Testis (tissue), 3 donors: ENCODE data around the gene SPTBN4. TPM values are rescaled to one million over a fixed set of nuclear protein-coding genes. Genes with fewer than 3 reads are reported as not detected.
A peak's percentile ranks its signal among the peaks of the same experiment; 100 is the strongest.

Source experiments
- DNase-seq: peaks from one replicate; pipeline ENCODE4 v3.0.0-alpha.2; 2019
- H3K27ac ChIP-seq, 2 donors: fragments of 200-600 bp; sonication (generic); one replicate each; pipeline ENCODE4 v1.5.1; 2019
- H3K27me3 ChIP-seq: fragments of 200-600 bp; sonication (generic); one replicate; pipeline ENCODE4 v1.5.1; 2019
- H3K36me3 ChIP-seq: fragments of 200-600 bp; sonication (generic); one replicate; pipeline ENCODE4 v1.5.1; 2017; ENCODE audit warnings: low read depth; ENCODE audit errors: missing control alignments
- H3K4me1 ChIP-seq: fragments of 200-600 bp; sonication (generic); one replicate; pipeline ENCODE4 v1.5.1; 2019
- H3K4me3 ChIP-seq, 2 donors: fragments of 200-600 bp; sonication (generic); one replicate each; pipeline ENCODE4 v1.5.1; 2017 to 2019
- H3K9me3 ChIP-seq: fragments of 200-600 bp; sonication (generic); one replicate; pipeline ENCODE4 v1.5.1; 2017
- POLR2A ChIP-seq: fragments of 450-650 bp; IDR thresholded peaks from one replicate; pipeline ENCODE4 v1.6.1; 2017; ENCODE audit warnings: antibody characterized with exemption, mild to moderate bottlenecking, moderate library complexity
- WGBS, 2 donors: methylation state at CpG; one replicate each; pipeline ENCODE4 v1.1.5; 2018; 5-methylcytosine and 5-hydroxymethylcytosine counted together
- intact Hi-C: fragments of 100-400 bp; cut with DNase I; formaldehyde crosslinking; loops from one replicate; pipeline ENCODE4 v1.15.1; 2023; ENCODE audit warnings: low total_unique reads
- polyA plus RNA-seq: library from polyadenylated mRNA; stranded (reverse); fragments of 350-450 nt; fragmentation: Illumina TruSeq; extraction: RNeasy Lipid Tissue Mini Kit (QIAGEN cat#74804); gene quantifications from one replicate; pipeline ENCODE4 v1.2.3, GENCODE V29; 2014; ENCODE audit warnings: low read depth, low replicate concordance; ENCODE audit not compliant: insufficient read depth
- total RNA-seq, 2 donors: library from RNA; depleted of rRNA; stranded (reverse); fragments of >200 nt; gene quantifications; one replicate each; pipeline ENCODE4 v1.2.3, GENCODE V29; 2016
- TF ChIP-seq, protein P1 (sequence below), 3 experiments: fragments of 450-650 bp in 2 of 3; fragments of 200-600 bp in 1 of 3; sonication (generic) in 1 of 3; IDR thresholded peaks; one replicate each; pipeline ENCODE4 v1.5.1; 2016 to 2019; ENCODE audit warnings: antibody characterized with exemption in 3 of 3, mild to moderate bottlenecking in 2 of 3, moderate library complexity in 1 of 3

The SPTBN4 gene
- total and polyA plus RNA-seq, 3 donors from 2014 or later, result 7.2 to 27.9 (median 18.3) TPM

GRCh38 chr19:40613690-40614621 is 147.2 kb downstream of the SPTBN4 start:
- no peaks in the 10 kb centered on the region for H3K27me3 ChIP-seq
- no peak for TF ChIP-seq POLR2A
- TF ChIP-seq, protein P1, sequence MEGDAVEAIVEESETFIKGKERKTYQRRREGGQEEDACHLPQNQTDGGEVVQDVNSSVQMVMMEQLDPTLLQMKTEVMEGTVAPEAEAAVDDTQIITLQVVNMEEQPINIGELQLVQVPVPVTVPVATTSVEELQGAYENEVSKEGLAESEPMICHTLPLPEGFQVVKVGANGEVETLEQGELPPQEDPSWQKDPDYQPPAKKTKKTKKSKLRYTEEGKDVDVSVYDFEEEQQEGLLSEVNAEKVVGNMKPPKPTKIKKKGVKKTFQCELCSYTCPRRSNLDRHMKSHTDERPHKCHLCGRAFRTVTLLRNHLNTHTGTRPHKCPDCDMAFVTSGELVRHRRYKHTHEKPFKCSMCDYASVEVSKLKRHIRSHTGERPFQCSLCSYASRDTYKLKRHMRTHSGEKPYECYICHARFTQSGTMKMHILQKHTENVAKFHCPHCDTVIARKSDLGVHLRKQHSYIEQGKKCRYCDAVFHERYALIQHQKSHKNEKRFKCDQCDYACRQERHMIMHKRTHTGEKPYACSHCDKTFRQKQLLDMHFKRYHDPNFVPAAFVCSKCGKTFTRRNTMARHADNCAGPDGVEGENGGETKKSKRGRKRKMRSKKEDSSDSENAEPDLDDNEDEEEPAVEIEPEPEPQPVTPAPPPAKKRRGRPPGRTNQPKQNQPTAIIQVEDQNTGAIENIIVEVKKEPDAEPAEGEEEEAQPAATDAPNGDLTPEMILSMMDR (IDR thresholded peaks at IDR 0.05), result no peak
- peaks cover 17% of the 10 kb centered on the region for H3K4me1 ChIP-seq
- peak overlapping the region; percentile 75 to 76 for H3K27ac ChIP-seq
- H3K9me3 ChIP-seq, result no peaks in the 10 kb centered on the region
- DNase-seq, result peak; percentile 85
- intact Hi-C loops, result no loop called here
- WGBS, 2 donors, result 5 to 6% methylated on average over 50 to 65 of the region's 67 CpGs
- H3K4me3 ChIP-seq, result peak overlapping the region; percentile 46 to 53
- no peaks in the 10 kb centered on the region for H3K36me3 ChIP-seq

- peaks cover 17% of the 10 kb centered on the region for H3K4me1 ChIP-seq
- 10 to 12% methylated on average over 27 of the region's 27 CpGs for WGBS, 2 donors
Observed at GRCh38 chr19:40614622-40615411, 148.0 kb downstream of the SPTBN4 start.

DNA sequence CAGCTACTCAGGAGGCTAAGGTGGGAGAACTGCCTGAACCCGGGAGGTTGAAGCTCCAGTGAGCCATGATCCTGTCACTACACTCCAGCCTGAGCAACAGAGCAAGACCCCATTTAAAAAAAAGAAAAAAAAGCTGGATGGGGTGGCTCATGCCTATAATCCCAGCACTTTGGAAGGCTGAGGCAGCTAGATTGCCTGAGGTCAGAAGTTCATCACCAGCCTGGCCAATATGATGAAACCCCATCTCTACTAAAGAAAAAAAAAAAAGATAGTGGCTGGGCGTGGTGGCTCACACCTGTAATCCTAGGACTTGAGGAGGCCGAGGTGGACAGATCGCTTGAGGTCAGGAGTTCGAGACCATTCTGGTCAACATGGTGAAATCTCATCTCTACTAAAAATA is 149.4 kb downstream of the SPTBN4 start:
- no peak overlapping the region for H3K4me3 ChIP-seq
- no peaks in the 10 kb centered on the region for H3K9me3 ChIP-seq
- peaks cover 12% of the 10 kb centered on the region for H3K4me1 ChIP-seq
- no peak overlapping the region for H3K27ac ChIP-seq
- 84 to 87% methylated on average over 5 of the region's 5 CpGs for WGBS, 2 donors
- H3K36me3 ChIP-seq, result no peaks in the 10 kb centered on the region
- H3K27me3 ChIP-seq, result no peaks in the 10 kb centered on the region
- intact Hi-C loops, result no loop called here
- TF ChIP-seq, protein P1 (IDR thresholded peaks at IDR 0.05), result no peak
- no peak for TF ChIP-seq POLR2A
- DNase-seq, result no peak

More at GRCh38 chr19:40614622-40615411, 148.0 kb downstream of the SPTBN4 start:
- Histone ChIP-seq H3K9me3 (no peaks in the 10 kb centered on the region), H3K27me3 (no peaks in the 10 kb centered on the region), H3K36me3 (no peaks in the 10 kb centered on the region), H3K27ac (peak overlapping the region; percentile 75 to 76), H3K4me3 (peak overlapping the region; percentile 46 to 53)
- intact Hi-C loops, result no loop called here
- DNase-seq, result peak; percentile 85
- no peak for TF ChIP-seq POLR2A
- TF ChIP-seq, protein P1 (IDR thresholded peaks at IDR 0.05), result no peak

DNA sequence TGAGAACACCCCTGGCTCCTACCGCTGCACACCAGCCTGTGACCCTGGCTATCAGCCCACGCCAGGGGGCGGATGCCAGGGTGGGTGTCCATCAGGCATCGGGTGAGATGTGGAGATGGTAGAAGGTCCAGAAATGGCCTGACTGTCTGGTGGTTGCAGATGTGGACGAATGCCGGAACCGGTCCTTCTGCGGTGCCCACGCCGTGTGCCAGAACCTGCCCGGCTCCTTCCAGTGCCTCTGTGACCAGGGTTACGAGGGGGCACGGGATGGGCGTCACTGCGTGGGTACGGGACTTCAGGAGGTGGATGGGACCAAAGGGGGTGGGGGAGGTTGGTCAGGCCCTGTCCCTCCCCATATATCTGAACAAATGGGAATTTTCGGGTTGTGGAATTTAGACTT is 150.1 kb downstream of the SPTBN4 start:
- Histone ChIP-seq H3K4me1 (peaks cover 12% of the 10 kb centered on the region), H3K27ac (no peak overlapping the region), H3K36me3 (no peaks in the 10 kb centered on the region), H3K4me3 (no peak overlapping the region), H3K9me3 (no peaks in the 10 kb centered on the region), H3K27me3 (no peaks in the 10 kb centered on the region)
- intact Hi-C loops, result no loop called here
- DNase-seq, result no peak
- WGBS, 2 donors, result 94 to 96% methylated on average over 4 to 17 of the region's 17 CpGs
- TF ChIP-seq, protein P1 (IDR thresholded peaks at IDR 0.05), result no peak
- no peak for TF ChIP-seq POLR2A
